HEK293 (cell line): Measurements from ENCODE around the gene IL17D.

Experiments
- CTCF ChIA-PET: fragments of 350-600 bp; formaldehyde crosslinking; extraction: SDS; loops from one replicate; lab custom pipeline; 2021; ENCODE audit warnings: antibody characterized with exemption; lab: Yijun Ruan, JAX
- POLR2A ChIA-PET: fragments of 300-600 bp; formaldehyde crosslinking; extraction: SDS; loops from one replicate; lab custom pipeline; 2020; ENCODE audit warnings: antibody characterized with exemption, inconsistent platforms; lab: Yijun Ruan, JAX
- H3K27ac ChIP-seq: fragments of 200-500 bp; sonication (Bioruptor generic); 2 replicates; pipeline ENCODE4 v1.5.1; 2014; ENCODE audit warnings: low read depth, low read length, control low read depth, inconsistent platforms; ENCODE audit errors: extremely low read depth
- H3K36me3 ChIP-seq, 2 experiments: fragments of 200-500 bp in 1 of 2; sonication (Bioruptor generic) in 1 of 2; 1 replicate in 1 of 2; 2 replicates in 1 of 2; pipeline ENCODE4 v1.5.1; 2014 to 2017; ENCODE audit warnings: inconsistent platforms in 2 of 2, low read length in 2 of 2; ENCODE audit not compliant: control insufficient read depth in 2 of 2, insufficient read depth in 1 of 2
- H3K4me1 ChIP-seq: fragments of 200-500 bp; sonication (Bioruptor generic); 2 replicates; pipeline ENCODE4 v1.5.1; 2014; ENCODE audit warnings: mild to moderate bottlenecking, low read length, inconsistent platforms; ENCODE audit not compliant: control insufficient read depth, insufficient read depth
- H3K4me3 ChIP-seq: 2 replicates; pipeline ENCODE4 v1.5.1; 2011; ENCODE audit warnings: low read depth, mild to moderate bottlenecking, control low read depth, low read length, moderate library complexity
- H3K9me3 ChIP-seq: fragments of 200-500 bp; sonication (Bioruptor generic); 2 replicates; pipeline ENCODE4 v1.5.1; 2014; ENCODE audit warnings: low read depth, low read length, inconsistent platforms; ENCODE audit not compliant: control insufficient read depth, insufficient read depth
- FEZF1 ChIP-seq: fragments of 450-650 bp; formaldehyde crosslinking; IDR thresholded peaks from 2 replicates; pipeline ENCODE4 v1.5.1; 2016; ENCODE audit warnings: missing biosample characterization, missing genetic modification characterization
- HOXA7 ChIP-seq: sonication (generic); formaldehyde crosslinking; IDR thresholded peaks from 2 replicates; pipeline ENCODE4 v1.8.1; 2022; ENCODE audit warnings: missing genetic modification reagents, borderline replicate concordance
- KLF8 ChIP-seq: fragments of 450-650 bp; formaldehyde crosslinking; IDR thresholded peaks from 2 replicates; pipeline ENCODE4 v1.5.1; 2016; ENCODE audit warnings: missing biosample characterization, missing genetic modification characterization
- ZBTB48 ChIP-seq: fragments of 450-650 bp; formaldehyde crosslinking; IDR thresholded peaks from 2 replicates; pipeline ENCODE4 v1.5.1; 2016; ENCODE audit warnings: missing biosample characterization, missing genetic modification characterization
- ZNF223 ChIP-seq: fragments of 450-650 bp; formaldehyde crosslinking; IDR thresholded peaks from 2 replicates; pipeline ENCODE4 v1.5.1; 2016; ENCODE audit warnings: missing biosample characterization, missing genetic modification characterization
- ZNF513 ChIP-seq: fragments of 450-650 bp; IDR thresholded peaks from 2 replicates; pipeline ENCODE4 v1.5.1; 2018; ENCODE audit warnings: missing biosample characterization, missing genetic modification characterization
- ZNF521 ChIP-seq: fragments of 450-650 bp; formaldehyde crosslinking; IDR thresholded peaks from 2 replicates; pipeline ENCODE4 v1.5.1; 2017; ENCODE audit warnings: missing biosample characterization, mild to moderate bottlenecking, missing genetic modification characterization
- ZNF555 ChIP-seq: fragments of 450-650 bp; formaldehyde crosslinking; conservative IDR thresholded peaks from 2 replicates; pipeline ENCODE4 v1.5.1; 2017; ENCODE audit warnings: missing biosample characterization, mild to moderate bottlenecking, missing genetic modification characterization, inconsistent platforms
- ZNF585B ChIP-seq: fragments of 450-650 bp; formaldehyde crosslinking; IDR thresholded peaks from 2 replicates; pipeline ENCODE4 v1.5.1; 2016; ENCODE audit warnings: missing biosample characterization, missing genetic modification characterization
- ZNF600 ChIP-seq: fragments of 450-650 bp; formaldehyde crosslinking; IDR thresholded peaks from 2 replicates; pipeline ENCODE4 v1.5.1; 2016; ENCODE audit warnings: missing biosample characterization, missing genetic modification characterization
- ZNF645 ChIP-seq: fragments of 450-650 bp; formaldehyde crosslinking; IDR thresholded peaks from 2 replicates; pipeline ENCODE4; 2016; ENCODE audit warnings: missing biosample characterization, missing genetic modification characterization
- ZNF654 ChIP-seq: fragments of 450-650 bp; formaldehyde crosslinking; IDR thresholded peaks from 2 replicates; pipeline ENCODE4 v1.5.1; 2016; ENCODE audit warnings: low read depth, missing biosample characterization, missing genetic modification characterization
- TF ChIP-seq, protein P1 (sequence below): fragments of 450-650 bp; formaldehyde crosslinking; IDR thresholded peaks from 2 replicates; pipeline ENCODE4 v1.5.1; 2016; ENCODE audit warnings: missing biosample characterization, missing genetic modification characterization, low read depth
- TF ChIP-seq, protein P2 (sequence below): fragments of 450-650 bp; formaldehyde crosslinking; IDR thresholded peaks from 2 replicates; pipeline ENCODE4 v1.5.1; 2016; ENCODE audit warnings: missing biosample characterization, missing genetic modification characterization
- TF ChIP-seq, protein P3 (sequence below): fragments of 450-650 bp; formaldehyde crosslinking; IDR thresholded peaks from 2 replicates; pipeline ENCODE4 v1.5.1; 2016; ENCODE audit warnings: missing biosample characterization, missing genetic modification characterization
- TF ChIP-seq, protein P4 (sequence below): fragments of 450-650 bp; formaldehyde crosslinking; IDR thresholded peaks from 2 replicates; pipeline ENCODE4 v1.5.1; 2016; ENCODE audit warnings: missing biosample characterization, missing genetic modification characterization, borderline replicate concordance
- TF ChIP-seq, protein P5 (sequence below): fragments of 450-650 bp; formaldehyde crosslinking; IDR thresholded peaks from 2 replicates; pipeline ENCODE4 v1.5.1; 2016; ENCODE audit warnings: missing biosample characterization, missing genetic modification characterization

Gene IL17D

GRCh38 chr13:20769091-20769490 lies 65.6 kb downstream of the IL17D start (continued):
- no peak for TF ChIP-seq ZNF513

GRCh38 chr13:20769834-20770233 lies 66.3 kb downstream of the IL17D start:
- no peak overlapping the region for H3K27ac ChIP-seq
- peaks cover 0 to 19% of the 10 kb centered on the region in 2 experiments; a peak in 1 of 3 replicates for H3K36me3 ChIP-seq
- H3K4me1 ChIP-seq: no peaks in the 10 kb centered on the region
- POLR2A ChIA-PET: no interaction called here
- no peak overlapping the region for H3K4me3 ChIP-seq
- no peaks in the 10 kb centered on the region for H3K9me3 ChIP-seq
- CTCF ChIA-PET: no interaction called here
- TF ChIP-seq, protein P1, sequence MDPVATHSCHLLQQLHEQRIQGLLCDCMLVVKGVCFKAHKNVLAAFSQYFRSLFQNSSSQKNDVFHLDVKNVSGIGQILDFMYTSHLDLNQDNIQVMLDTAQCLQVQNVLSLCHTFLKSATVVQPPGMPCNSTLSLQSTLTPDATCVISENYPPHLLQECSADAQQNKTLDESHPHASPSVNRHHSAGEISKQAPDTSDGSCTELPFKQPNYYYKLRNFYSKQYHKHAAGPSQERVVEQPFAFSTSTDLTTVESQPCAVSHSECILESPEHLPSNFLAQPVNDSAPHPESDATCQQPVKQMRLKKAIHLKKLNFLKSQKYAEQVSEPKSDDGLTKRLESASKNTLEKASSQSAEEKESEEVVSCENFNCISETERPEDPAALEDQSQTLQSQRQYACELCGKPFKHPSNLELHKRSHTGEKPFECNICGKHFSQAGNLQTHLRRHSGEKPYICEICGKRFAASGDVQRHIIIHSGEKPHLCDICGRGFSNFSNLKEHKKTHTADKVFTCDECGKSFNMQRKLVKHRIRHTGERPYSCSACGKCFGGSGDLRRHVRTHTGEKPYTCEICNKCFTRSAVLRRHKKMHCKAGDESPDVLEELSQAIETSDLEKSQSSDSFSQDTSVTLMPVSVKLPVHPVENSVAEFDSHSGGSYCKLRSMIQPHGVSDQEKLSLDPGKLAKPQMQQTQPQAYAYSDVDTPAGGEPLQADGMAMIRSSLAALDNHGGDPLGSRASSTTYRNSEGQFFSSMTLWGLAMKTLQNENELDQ (tag by site-specific recombination): no peak
- TF ChIP-seq, protein P2, sequence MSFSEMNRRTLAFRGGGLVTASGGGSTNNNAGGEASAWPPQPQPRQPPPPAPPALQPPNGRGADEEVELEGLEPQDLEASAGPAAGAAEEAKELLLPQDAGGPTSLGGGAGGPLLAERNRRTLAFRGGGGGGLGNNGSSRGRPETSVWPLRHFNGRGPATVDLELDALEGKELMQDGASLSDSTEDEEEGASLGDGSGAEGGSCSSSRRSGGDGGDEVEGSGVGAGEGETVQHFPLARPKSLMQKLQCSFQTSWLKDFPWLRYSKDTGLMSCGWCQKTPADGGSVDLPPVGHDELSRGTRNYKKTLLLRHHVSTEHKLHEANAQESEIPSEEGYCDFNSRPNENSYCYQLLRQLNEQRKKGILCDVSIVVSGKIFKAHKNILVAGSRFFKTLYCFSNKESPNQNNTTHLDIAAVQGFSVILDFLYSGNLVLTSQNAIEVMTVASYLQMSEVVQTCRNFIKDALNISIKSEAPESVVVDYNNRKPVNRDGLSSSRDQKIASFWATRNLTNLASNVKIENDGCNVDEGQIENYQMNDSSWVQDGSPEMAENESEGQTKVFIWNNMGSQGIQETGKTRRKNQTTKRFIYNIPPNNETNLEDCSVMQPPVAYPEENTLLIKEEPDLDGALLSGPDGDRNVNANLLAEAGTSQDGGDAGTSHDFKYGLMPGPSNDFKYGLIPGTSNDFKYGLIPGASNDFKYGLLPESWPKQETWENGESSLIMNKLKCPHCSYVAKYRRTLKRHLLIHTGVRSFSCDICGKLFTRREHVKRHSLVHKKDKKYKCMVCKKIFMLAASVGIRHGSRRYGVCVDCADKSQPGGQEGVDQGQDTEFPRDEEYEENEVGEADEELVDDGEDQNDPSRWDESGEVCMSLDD (tag by site-specific recombination): no peak
- TF ChIP-seq ZBTB48 (tag by site-specific recombination): no peak
- TF ChIP-seq, protein P3, sequence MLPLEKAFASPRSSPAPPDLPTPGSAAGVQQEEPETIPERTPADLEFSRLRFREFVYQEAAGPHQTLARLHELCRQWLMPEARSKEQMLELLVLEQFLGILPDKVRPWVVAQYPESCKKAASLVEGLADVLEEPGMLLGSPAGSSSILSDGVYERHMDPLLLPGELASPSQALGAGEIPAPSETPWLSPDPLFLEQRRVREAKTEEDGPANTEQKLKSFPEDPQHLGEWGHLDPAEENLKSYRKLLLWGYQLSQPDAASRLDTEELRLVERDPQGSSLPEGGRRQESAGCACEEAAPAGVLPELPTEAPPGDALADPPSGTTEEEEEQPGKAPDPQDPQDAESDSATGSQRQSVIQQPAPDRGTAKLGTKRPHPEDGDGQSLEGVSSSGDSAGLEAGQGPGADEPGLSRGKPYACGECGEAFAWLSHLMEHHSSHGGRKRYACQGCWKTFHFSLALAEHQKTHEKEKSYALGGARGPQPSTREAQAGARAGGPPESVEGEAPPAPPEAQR (tag by site-specific recombination): no peak
- no peak for TF ChIP-seq HOXA7 (CRISPR knock-in tag)
- no peak for TF ChIP-seq ZNF555 (tag by site-specific recombination)
- no peak for TF ChIP-seq ZNF654
- no peak for TF ChIP-seq FEZF1 (tag by site-specific recombination)
- TF ChIP-seq, protein P4, sequence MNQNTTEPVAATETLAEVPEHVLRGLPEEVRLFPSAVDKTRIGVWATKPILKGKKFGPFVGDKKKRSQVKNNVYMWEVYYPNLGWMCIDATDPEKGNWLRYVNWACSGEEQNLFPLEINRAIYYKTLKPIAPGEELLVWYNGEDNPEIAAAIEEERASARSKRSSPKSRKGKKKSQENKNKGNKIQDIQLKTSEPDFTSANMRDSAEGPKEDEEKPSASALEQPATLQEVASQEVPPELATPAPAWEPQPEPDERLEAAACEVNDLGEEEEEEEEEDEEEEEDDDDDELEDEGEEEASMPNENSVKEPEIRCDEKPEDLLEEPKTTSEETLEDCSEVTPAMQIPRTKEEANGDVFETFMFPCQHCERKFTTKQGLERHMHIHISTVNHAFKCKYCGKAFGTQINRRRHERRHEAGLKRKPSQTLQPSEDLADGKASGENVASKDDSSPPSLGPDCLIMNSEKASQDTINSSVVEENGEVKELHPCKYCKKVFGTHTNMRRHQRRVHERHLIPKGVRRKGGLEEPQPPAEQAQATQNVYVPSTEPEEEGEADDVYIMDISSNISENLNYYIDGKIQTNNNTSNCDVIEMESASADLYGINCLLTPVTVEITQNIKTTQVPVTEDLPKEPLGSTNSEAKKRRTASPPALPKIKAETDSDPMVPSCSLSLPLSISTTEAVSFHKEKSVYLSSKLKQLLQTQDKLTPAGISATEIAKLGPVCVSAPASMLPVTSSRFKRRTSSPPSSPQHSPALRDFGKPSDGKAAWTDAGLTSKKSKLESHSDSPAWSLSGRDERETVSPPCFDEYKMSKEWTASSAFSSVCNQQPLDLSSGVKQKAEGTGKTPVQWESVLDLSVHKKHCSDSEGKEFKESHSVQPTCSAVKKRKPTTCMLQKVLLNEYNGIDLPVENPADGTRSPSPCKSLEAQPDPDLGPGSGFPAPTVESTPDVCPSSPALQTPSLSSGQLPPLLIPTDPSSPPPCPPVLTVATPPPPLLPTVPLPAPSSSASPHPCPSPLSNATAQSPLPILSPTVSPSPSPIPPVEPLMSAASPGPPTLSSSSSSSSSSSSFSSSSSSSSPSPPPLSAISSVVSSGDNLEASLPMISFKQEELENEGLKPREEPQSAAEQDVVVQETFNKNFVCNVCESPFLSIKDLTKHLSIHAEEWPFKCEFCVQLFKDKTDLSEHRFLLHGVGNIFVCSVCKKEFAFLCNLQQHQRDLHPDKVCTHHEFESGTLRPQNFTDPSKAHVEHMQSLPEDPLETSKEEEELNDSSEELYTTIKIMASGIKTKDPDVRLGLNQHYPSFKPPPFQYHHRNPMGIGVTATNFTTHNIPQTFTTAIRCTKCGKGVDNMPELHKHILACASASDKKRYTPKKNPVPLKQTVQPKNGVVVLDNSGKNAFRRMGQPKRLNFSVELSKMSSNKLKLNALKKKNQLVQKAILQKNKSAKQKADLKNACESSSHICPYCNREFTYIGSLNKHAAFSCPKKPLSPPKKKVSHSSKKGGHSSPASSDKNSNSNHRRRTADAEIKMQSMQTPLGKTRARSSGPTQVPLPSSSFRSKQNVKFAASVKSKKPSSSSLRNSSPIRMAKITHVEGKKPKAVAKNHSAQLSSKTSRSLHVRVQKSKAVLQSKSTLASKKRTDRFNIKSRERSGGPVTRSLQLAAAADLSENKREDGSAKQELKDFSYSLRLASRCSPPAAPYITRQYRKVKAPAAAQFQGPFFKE (tag by site-specific recombination): no peak
- TF ChIP-seq ZNF223: no peak
- TF ChIP-seq KLF8 (tag by site-specific recombination): no peak
- TF ChIP-seq, protein P5, sequence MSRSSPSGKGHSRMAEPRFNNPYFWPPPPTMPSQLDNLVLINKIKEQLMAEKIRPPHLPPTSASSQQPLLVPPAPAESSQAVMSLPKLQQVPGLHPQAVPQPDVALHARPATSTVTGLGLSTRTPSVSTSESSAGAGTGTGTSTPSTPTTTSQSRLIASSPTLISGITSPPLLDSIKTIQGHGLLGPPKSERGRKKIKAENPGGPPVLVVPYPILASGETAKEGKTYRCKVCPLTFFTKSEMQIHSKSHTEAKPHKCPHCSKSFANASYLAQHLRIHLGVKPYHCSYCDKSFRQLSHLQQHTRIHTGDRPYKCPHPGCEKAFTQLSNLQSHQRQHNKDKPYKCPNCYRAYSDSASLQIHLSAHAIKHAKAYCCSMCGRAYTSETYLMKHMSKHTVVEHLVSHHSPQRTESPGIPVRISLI (tag by site-specific recombination): no peak
- TF ChIP-seq ZNF645 (tag by site-specific recombination): no peak
- no peak for TF ChIP-seq ZNF521 (tag by site-specific recombination)
- TF ChIP-seq ZNF600 (tag by site-specific recombination): no peak
- no peak for TF ChIP-seq ZNF585B
